Stimulated activated CD4-positive, alpha-beta T cell treated with anti-CD3 and anti-CD28 coated beads, Interleukin-12 subunit alpha, Interleukin-12 subunit beta, amount 100 ng/mL, for 48 hours (primary cell): ENCODE data around the gene FAM163B.
"Not testable (repeated sequence)": the region's sequence is repeated elsewhere in the genome, so short reads cannot be mapped to it uniquely, and the experiment has no call there.

Experiments used
- DNase-seq, 3 donors: peaks; one replicate each; pipeline ENCODE4 v3.0.0-alpha.2; 2020; ENCODE audit warnings: low read depth in 2 of 3, low spot score in 1 of 3

Gene FAM163B

GRCh38 chr9:133569891-133570690 is 39.1 kb downstream of the FAM163B start:
- DNase-seq: no peak

DNA sequence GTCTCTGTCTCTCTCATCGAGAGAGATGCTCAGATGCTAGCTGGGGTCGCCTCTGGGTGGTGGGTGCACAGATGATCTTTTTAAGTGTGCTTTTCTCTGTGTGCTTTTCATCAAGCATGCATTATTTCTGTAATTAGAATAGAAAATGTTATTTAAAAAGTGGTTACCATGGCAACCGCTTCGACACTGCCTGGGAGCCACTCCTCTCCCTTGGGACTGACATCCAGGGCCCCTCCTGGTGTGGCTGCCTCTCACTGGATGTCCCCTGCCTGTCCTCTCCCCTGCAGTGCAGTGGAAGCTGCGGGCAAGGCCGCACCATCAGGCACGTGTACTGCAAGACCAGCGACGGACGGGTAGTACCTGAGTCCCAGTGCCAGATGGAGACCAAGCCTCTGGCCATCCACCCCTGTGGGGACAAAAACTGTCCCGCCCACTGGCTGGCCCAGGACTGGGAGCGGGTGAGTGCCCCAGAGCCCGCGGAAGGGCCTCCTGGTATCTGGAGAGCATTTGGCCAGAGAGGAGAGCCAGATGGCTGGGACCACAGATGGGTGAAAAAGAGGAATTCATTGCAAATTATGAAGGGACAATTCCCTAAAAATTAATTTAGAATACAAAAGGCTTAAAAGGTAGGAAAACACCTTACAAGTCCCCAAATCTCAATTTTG is 39.9 kb downstream of the FAM163B start:
- DNase-seq: no peak

GRCh38 chr9:133568186-133568585 is 41.0 kb downstream of the FAM163B start:
- no peak for DNase-seq

DNA sequence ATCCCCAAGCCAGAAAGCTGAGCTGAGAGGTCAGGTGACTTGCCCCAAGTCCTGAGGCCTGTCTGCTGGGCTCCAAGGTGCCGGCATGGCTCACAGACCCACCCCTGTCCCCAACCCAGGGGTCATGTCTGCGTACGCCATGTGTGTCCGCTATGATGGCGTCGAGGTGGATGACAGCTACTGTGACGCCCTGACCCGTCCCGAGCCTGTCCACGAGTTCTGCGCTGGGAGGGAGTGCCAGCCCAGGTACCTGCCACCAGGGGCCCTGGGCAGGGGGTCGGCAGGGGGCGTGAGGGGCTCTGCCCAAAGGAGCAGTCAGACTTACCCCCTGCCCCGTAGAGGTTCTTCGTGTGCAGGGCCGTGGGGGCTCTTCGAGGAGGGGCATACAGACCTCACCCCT is 42.4 kb downstream of the FAM163B start:
- no peak for DNase-seq

- DNase-seq: no peak
These were observed 42.8 kb downstream of the FAM163B start for GRCh38 chr9:133566382-133566781.

GRCh38 chr9:133564451-133565116 is 44.6 kb downstream of the FAM163B start:
- no peak for DNase-seq

DNA sequence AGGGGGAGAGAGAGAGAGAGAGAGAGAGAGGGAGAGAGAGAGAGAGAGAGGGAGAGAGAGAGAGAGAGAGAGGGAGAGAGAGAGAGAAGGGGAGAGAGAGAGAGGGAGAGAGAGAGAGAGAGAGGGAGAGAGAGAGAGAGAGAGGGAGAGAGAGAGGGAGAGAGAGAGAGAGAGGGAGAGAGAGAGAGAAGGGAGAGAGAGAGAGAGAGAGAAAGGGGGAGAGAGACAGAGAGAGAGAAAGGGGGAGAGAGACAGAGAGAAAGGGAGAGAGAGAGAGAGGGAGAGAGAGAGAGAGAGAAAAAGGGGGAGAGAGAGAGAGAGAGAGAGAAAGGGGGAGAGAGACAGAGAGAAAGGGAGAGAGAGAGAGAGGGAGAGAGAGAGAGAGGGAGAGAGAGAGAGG is 45.4 kb downstream of the FAM163B start:
- DNase-seq: not testable (repeated sequence)

- DNase-seq: no peak
These were observed 45.8 kb downstream of the FAM163B start for GRCh38 chr9:133563291-133563796.

GRCh38 chr9:133562611-133563290 is 46.4 kb downstream of the FAM163B start:
- DNase-seq: no peak

- no peak for DNase-seq
These were observed 47.1 kb downstream of the FAM163B start for GRCh38 chr9:133561976-133562554.

DNA sequence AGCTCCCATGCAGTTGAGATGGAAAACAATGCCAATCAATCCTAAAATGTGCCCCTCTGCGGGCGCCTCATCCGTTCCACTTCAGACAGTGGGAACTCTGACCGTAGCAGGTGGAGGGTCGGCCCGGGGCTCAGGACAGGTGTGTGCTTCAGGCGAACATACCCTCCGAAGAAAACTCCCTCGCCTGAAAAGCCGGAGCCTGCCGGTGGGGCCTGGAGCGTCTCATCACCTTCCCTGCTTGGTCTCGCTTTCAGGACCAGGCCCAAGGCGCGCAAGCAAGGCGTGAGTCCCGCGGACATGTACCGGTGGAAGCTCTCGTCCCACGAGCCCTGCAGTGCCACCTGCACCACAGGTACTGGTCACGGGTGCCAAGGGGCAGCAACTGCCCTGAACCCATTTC is 48.2 kb downstream of the FAM163B start:
- no peak for DNase-seq

- no peak for DNase-seq
These were observed 48.9 kb downstream of the FAM163B start for GRCh38 chr9:133560311-133560710.

- peak; percentile 8 to 31 (median 19) for DNase-seq
These were observed 50.7 kb downstream of the FAM163B start for GRCh38 chr9:133558191-133559126.

DNA sequence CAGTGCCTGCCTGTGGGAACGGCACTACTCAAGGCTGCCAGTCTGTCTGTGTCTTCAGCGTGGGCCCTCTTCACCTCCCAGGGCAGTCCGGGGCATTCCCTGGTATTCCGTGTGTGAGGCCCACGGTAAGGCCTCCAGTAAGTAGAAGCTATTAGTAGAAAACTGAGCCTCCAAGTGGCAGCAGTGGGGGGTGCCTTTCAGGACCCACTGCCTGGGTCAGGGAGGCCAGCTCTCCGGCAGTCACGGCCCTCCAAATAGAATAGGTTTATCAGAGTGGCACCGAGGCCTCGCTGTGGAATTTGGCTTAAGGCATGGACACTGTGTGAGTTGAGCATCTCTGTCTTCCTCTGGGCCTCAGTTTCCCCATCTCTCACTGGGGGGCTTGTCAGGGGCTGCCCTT is 51.6 kb downstream of the FAM163B start:
- no peak for DNase-seq

DNA sequence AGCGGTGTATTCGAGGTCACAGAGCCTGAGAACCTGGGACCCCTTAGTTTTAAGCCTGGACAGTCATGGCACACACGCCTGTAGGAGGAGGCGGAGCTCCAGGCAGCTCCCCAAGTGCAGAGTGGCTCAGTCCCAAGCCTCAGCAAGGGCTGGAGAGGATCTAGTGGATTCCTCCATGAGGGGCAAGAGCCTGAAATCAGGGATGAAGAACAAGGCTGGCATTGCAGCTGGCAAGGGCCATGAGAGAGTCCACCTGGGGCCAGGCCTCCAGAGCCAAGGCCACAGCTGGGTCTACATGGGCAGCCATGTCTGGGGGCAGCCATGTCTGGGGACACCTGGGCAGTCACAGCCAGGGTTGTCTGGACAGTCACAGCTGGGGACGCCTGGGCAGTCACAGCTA is 52.8 kb downstream of the FAM163B start:
- no peak for DNase-seq

DNA sequence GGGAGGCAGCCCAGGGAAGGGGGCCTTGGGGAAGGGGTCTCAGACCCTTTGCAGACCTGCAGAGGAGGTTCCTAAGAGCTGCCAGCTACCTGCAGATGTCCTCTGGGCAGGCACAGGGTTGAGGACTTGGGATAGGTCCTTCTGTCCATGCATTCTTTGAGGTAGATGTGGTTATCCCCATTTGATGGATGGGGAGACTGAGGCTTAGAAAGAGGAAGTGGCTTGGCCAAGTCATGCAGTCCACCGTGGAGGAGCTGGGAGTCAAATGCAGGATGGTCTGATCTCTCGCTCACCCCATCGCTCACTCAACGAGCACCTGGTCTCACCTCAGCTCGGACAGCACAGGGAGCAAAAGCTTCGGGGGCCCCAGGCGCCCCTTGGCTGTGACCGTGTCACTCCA is 54.5 kb downstream of the FAM163B start:
- DNase-seq: no peak

DNA sequence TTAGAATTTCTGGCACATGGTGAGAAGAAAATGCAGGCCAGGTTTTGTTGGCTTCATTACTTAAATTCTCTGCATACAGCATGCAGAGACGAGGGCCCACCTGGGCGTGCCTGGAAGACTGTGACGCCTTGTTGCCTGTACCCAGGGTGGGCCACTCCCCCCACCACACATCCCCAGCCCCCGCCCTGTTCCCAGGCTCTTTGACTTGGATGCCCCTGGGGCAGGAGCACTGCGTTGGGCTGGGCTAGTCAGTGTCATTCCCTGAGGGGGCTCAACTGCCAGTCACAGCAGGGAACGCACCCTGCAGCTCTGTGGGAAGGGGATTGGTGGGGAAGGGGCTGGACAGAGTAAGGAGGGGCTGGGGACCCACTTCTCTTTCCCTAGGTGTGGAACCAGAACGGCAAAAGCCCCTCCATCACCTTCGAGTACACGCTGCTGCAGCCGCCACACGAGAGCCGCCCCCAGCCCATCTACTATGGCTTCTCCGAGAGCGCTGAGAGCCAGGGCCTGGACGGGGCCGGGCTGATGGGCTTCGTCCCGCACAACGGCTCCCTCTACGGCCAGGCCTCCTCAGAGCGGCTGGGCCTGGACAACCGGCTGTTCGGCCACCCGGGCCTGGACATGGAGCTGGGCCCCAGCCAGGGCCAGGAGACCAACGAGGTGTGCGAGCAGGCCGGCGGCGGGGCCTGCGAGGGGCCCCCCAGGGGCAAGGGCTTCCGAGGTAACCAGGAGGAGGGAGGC is 55.0 kb downstream of the FAM163B start:
- no peak for DNase-seq

- DNase-seq: no peak
These were observed 56.1 kb downstream of the FAM163B start for GRCh38 chr9:133553123-133553522.

- no peak for DNase-seq
These were observed 57.0 kb downstream of the FAM163B start for GRCh38 chr9:133552236-133552635.
